OCI-LY7 (cell line): Measurements from ENCODE around the gene RAD51B. TPM values are rescaled to one million over a fixed set of nuclear protein-coding genes. Genes with fewer than 3 reads are reported as not detected.

Experiments
- BruUV-seq: library from RNA; stranded (reverse); fragments of 400-500 nt; replicated peaks from 2 replicates; lab custom pipeline; 2021; lab: Mats Ljungman, UMichigan
- CTCF ChIA-PET: fragments of 300-600 bp; sonication (Branson Sonifier 250); formaldehyde crosslinking; loops from one replicate; lab custom pipeline; 2022; ENCODE audit warnings: antibody characterized with exemption; ENCODE audit not compliant: unreplicated experiment; lab: Charles Lee
- POLR2A ChIA-PET: fragments of 300-600 bp; sonication (Branson Sonifier 250); formaldehyde crosslinking; loops from one replicate; lab custom pipeline; 2022; ENCODE audit warnings: antibody characterized with exemption; lab: Charles Lee
- DNase-seq: peaks from one replicate; pipeline ENCODE4 v3.0.0-alpha.2; 2015; ENCODE audit warnings: low spot score
- H2AFZ ChIP-seq: fragments of 200-600 bp; sonication (generic), shearing (Covaris generic); 2 replicates; pipeline ENCODE4 v1.6.1; 2014; ENCODE audit warnings: mild to moderate bottlenecking, antibody characterized with exemption, low read length, moderate library complexity
- H3K27ac ChIP-seq: fragments of 200-600 bp; sonication (generic); 2 replicates; pipeline ENCODE4 v1.5.1; 2014; ENCODE audit warnings: mixed run types, low read depth, mild to moderate bottlenecking, moderate library complexity, low read length, inconsistent platforms; ENCODE audit not compliant: poor library complexity, severe bottlenecking
- H3K36me3 ChIP-seq: fragments of 200-600 bp; sonication (generic); 2 replicates; pipeline ENCODE4 v1.6.1; 2014; ENCODE audit warnings: mild to moderate bottlenecking, antibody characterized with exemption, low read length, moderate library complexity, mixed read lengths; ENCODE audit not compliant: insufficient read depth
- H3K4me1 ChIP-seq: fragments of 200-600 bp; sonication (generic); 2 replicates; pipeline ENCODE4 v1.5.1; 2014; ENCODE audit warnings: mild to moderate bottlenecking, low read length; ENCODE audit not compliant: insufficient read depth, poor library complexity, severe bottlenecking
- H3K4me2 ChIP-seq: fragments of 200-600 bp; sonication (generic); 2 replicates; pipeline ENCODE4 v1.6.1; 2014; ENCODE audit warnings: mild to moderate bottlenecking, low read length
- H3K4me3 ChIP-seq: fragments of 200-600 bp; sonication (generic); 2 replicates; pipeline ENCODE4 v1.5.1; 2014; ENCODE audit warnings: mild to moderate bottlenecking, low read depth, low read length; ENCODE audit not compliant: poor library complexity, severe bottlenecking
- H3K79me2 ChIP-seq: fragments of 200-600 bp; sonication (generic); 2 replicates; pipeline ENCODE4 v1.6.1; 2016; ENCODE audit warnings: low read depth, mild to moderate bottlenecking, low read length, moderate library complexity, mixed read lengths; ENCODE audit not compliant: insufficient read depth
- H3K9me2 ChIP-seq: fragments of 200-600 bp; sonication (generic); 2 replicates; pipeline ENCODE4 v1.6.1; 2016; ENCODE audit warnings: mild to moderate bottlenecking, low read length, mixed read lengths; ENCODE audit not compliant: insufficient read depth
- H3K9me3 ChIP-seq: fragments of 200-600 bp; sonication (generic); 2 replicates; pipeline ENCODE4 v1.6.1; 2014; ENCODE audit warnings: mild to moderate bottlenecking, mixed run types, low read length, mixed read lengths
- H4K20me1 ChIP-seq: fragments of 200-600 bp; sonication (generic); 2 replicates; pipeline ENCODE4 v1.6.1; 2014; ENCODE audit warnings: mild to moderate bottlenecking, antibody characterized with exemption, low read length, moderate library complexity, mixed read lengths; ENCODE audit not compliant: insufficient read depth
- EZH2phosphoT487 ChIP-seq: fragments of 200-600 bp; sonication (generic); IDR thresholded peaks from 2 replicates; pipeline ENCODE4 v1.6.1; 2018; ENCODE audit warnings: low read depth, borderline replicate concordance, mild to moderate bottlenecking, mixed run types, antibody characterized with exemption, low read length, moderate library complexity, mixed read lengths
- intact Hi-C: fragments of 100-400 bp; cut with micrococcal nuclease; formaldehyde crosslinking; loops from one replicate; pipeline ENCODE4 v1.10.0; 2022; ENCODE audit not compliant: unreplicated experiment
- total RNA-seq, 2 experiments: library from RNA; depleted of rRNA in 1 of 2; stranded (reverse); fragments of >200 nt in 1 of 2; shearing (Covaris generic) in 1 of 2; gene quantifications; 2 replicates each; pipeline ENCODE4 v1.2.3, GENCODE V29; 2014 to 2022
- TF ChIP-seq, protein P1 (sequence below): fragments of 200-600 bp; sonication (generic); conservative IDR thresholded peaks from 2 replicates; pipeline ENCODE4 v1.5.1; 2014; ENCODE audit warnings: mild to moderate bottlenecking, antibody characterized with exemption, low read length, moderate library complexity, mixed read lengths

RAD51B gene
- total RNA-seq, 2 experiments from 2014 or later = 41.4 to 89.9 TPM

- no peak for TF ChIP-seq EZH2phosphoT487
- TF ChIP-seq, protein P1, sequence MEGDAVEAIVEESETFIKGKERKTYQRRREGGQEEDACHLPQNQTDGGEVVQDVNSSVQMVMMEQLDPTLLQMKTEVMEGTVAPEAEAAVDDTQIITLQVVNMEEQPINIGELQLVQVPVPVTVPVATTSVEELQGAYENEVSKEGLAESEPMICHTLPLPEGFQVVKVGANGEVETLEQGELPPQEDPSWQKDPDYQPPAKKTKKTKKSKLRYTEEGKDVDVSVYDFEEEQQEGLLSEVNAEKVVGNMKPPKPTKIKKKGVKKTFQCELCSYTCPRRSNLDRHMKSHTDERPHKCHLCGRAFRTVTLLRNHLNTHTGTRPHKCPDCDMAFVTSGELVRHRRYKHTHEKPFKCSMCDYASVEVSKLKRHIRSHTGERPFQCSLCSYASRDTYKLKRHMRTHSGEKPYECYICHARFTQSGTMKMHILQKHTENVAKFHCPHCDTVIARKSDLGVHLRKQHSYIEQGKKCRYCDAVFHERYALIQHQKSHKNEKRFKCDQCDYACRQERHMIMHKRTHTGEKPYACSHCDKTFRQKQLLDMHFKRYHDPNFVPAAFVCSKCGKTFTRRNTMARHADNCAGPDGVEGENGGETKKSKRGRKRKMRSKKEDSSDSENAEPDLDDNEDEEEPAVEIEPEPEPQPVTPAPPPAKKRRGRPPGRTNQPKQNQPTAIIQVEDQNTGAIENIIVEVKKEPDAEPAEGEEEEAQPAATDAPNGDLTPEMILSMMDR = no peak
- no TSS peak for BruUV-seq
- ChIA-PET POLR2A (interaction anchor here (1.0 kb wide), 1 partner anchor 51 kb away, joined by 3 read pairs; no protein-coding TSS in a partner anchor), CTCF (interaction anchor here (0.6 kb wide), 1 partner anchor 33 kb away, joined by 3 read pairs; no protein-coding TSS in a partner anchor)
- no peaks in the 10 kb centered on the region for H4K20me1 ChIP-seq
- no peak overlapping the region for H3K4me3 ChIP-seq
- no peak overlapping the region for H3K27ac ChIP-seq
- H3K9me3 ChIP-seq = no peaks in the 10 kb centered on the region
- no peak overlapping the region for H3K4me2 ChIP-seq
- H2AFZ ChIP-seq = no peak overlapping the region
- DNase-seq = no peak
- peaks cover 16% of the 10 kb centered on the region for H3K4me1 ChIP-seq
- intact Hi-C loops = no loop called here
- H3K36me3 ChIP-seq = no peaks in the 10 kb centered on the region
- H3K9me2 ChIP-seq = no peaks in the 10 kb centered on the region
- no peaks in the 10 kb centered on the region for H3K79me2 ChIP-seq
Observed at GRCh38 chr14:68624541-68625220, 805.1 kb downstream of the RAD51B start.

DNA sequence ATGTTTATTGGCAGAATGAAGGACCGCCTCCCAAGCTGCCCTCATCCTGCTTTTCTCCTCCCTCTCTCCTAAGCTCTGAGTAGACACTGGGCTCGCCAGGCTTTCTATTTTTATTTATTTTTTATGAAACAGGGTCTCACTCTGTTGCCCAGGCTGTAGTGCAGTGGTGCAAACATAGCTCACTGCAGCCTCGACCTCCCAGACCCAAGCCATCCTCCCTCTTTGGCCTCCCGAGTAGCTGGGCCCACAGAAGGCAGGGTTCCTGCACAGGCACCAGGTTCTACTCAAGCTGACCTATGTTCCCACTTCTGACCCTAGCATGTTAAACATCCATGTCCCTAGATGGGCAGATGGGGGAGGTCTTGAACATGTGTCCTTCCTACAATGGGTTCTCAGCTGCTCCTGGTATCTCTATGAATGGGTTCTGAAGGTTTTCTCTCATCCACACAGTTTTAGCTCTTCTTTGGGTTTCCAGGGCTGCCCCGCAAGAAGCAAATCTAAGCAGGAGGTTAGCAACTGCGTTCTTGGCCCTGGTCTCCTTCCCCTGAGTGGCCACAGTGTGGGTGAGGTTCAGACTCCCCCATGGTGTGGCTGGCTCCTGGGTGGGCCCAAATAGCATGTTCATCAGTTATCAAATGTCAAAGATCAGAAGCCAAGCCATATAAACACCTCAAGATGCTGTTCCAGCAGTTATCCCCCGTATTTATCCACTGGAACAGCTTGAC is 805.9 kb downstream of the RAD51B start:
- Histone ChIP-seq H3K27ac (no peak overlapping the region), H3K36me3 (no peaks in the 10 kb centered on the region), H3K79me2 (no peaks in the 10 kb centered on the region), H3K4me3 (no peak overlapping the region), H3K9me3 (no peaks in the 10 kb centered on the region), H3K4me2 (no peak overlapping the region), H3K4me1 (peaks cover 16% of the 10 kb centered on the region), H3K9me2 (no peaks in the 10 kb centered on the region), H2AFZ (no peak overlapping the region), H4K20me1 (no peaks in the 10 kb centered on the region)
- TF ChIP-seq, protein P1 = no peak
- TF ChIP-seq EZH2phosphoT487 = no peak
- intact Hi-C loops = no loop called here
- DNase-seq = no peak
- BruUV-seq = no TSS peak
- ChIA-PET POLR2A (interaction anchor here (0.7 to 1.0 kb wide), 3 partner anchors 10 to 51 kb away, joined by 3 to 4 read pairs (median 4); no protein-coding TSS in a partner anchor), CTCF (no interaction called here)
